GM08714 (cell line): ENCODE measurements around the gene LASP1.
"Not testable (repeated sequence)": the region's sequence is repeated elsewhere in the genome, so short reads cannot be mapped to it uniquely, and the experiment has no call there.

ENCODE experiments used
- H3K4me3 ChIP-seq: fragments of 200-500 bp; sonication (Bioruptor generic); 2 replicates; pipeline ENCODE4 v1.5.1; 2014; ENCODE audit warnings: mild to moderate bottlenecking, low read length, inconsistent platforms
- ZNF274 ChIP-seq: IDR thresholded peaks from 2 replicates; pipeline ENCODE4 v1.6.1; 2012; ENCODE audit warnings: mild to moderate bottlenecking, low read depth, low read length

Gene LASP1

DNA sequence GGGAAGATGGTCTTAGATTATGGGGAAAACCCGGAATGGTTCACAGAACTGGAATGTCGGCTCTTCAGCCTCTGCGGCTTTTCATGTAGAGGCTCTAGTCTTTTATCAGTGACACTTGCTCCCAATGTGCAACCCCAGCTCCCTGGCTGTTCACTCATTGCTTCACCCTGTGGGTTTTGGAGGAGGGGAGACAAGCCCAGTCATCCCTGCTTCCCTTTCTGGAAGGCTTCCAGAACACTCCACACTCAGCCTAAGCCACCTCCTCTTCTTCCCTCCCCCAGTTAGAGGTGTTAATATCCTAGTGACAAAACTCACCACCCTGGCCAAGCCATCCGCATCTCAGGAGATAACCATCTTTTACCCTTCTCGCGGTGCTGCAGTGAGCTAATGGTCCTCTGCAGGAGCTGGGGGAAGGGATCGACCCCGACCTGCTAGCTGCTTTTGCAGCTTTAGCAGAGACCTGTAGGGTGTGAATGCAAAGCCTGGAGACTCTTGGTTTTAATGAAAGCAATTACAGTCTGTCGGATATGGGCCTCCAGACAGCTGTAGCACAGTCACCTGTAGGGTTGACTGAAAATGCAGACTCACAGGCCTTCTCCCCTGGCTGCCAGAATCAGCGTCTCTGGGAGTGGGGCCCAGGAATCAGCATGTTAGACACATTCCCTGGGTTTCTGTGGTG, 31.3 kb downstream of the LASP1 start:
- H3K4me3 ChIP-seq, result no peak overlapping the region
- TF ChIP-seq ZNF274, result no peak

DNA sequence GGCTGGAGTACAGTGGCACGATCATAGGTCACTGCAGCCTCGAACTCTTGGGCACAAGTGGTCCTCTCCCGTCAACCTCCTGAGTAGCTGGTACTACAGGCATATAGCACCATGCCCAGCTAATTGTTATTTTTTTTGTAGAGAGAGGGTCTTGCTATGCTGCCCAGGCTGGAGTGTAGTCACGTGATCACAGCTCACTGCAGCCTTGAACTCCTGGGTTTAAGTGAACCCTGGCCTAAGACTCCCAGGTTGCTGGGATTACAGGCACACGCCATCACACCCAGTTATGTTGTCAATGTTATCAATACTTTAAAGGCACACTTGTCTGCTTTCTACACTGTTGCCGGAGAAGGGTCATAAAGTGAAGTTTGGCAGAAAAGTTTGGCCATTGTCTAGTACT, 33.5 kb downstream of the LASP1 start:
- no peak for TF ChIP-seq ZNF274
- H3K4me3 ChIP-seq, result no peak overlapping the region

DNA sequence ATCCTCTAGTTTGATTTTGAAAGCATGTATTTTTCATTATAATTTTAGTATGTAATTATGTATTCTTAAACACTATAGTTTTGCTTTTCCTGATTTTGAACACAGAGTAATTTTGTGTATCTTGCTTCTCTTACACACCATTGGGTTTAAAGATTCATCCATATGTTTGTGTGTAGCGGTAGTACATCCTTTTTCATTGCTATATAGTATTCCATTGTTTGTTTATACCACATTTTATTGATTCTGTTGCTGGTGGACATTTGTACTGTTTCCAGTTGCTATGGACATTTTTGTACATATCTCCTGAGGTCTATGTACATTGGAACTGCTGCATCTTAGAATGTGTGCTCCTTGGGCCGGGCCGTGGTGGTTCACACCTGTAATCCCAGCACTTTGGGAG, 35.0 kb downstream of the LASP1 start:
- H3K4me3 ChIP-seq, result no peak overlapping the region
- no peak for TF ChIP-seq ZNF274

- no peak overlapping the region for H3K4me3 ChIP-seq
- no peak for TF ChIP-seq ZNF274
Measured at GRCh38 chr17:38905375-38905774, 35.5 kb downstream of the LASP1 start.

DNA sequence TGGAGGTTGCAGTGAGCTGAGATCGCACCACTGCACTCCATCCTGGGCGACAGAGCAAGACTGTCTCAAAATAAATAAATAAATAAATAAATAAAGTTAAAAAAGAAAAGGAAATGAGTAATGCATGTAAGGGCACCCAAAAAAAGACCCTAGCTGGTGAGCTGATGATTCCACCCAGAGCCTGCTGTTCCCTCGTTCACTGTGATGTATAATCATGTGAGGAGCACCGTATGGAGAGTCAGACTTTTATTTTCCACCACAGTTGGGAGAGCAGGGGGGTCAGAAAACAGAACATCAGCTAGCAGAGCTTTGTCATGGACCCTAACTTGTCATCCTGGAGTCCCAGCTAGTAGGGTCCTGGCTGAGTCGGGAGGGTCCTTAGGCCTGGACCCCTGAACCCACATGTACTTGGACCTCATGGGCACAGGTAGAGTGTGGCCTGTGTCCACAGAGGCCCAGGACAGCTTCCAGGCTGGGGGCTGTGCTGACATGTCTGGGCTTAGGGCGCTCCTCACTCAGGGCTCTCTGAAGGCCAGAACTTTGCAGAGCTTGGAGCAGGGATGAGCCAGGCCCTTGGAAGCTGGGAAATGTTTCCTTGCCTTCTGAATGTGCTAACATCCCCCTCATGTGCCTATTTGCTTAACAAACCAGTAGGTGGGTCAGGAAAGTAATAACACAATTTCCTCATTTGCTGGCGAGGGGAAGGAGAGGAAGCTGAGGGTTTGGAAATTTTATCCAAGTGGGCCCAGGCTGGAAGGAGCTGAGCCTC, 36.8 kb downstream of the LASP1 start:
- no peak overlapping the region for H3K4me3 ChIP-seq
- no peak for TF ChIP-seq ZNF274

- TF ChIP-seq ZNF274, result no peak
- no peak overlapping the region for H3K4me3 ChIP-seq
Measured at GRCh38 chr17:38907930-38908675, 38.2 kb downstream of the LASP1 start.

DNA sequence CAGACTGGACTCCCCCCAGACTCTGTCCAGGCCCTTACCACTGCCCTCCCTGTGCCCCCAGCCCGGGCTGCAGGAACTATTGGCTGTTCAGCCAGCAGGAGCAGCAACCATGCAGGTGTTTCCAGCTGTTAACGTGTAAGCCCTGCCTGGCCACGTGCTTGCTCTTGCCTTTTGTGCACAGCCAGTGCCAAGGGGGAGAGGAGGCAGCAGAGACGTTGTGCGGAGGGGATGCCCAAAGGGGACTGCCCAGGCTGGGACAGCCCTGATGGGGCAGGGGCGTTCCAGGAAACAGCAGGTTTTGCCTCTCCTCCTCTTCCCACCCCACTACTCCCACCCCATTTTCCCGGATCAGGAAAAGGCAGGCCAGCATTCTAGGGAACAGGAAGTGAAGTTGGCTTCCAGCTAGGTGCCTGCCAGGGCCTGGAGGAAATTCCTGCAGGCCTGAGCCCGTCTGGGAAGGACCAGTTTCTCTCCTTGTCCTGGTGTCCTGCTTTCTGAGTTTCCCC, 38.9 kb downstream of the LASP1 start:
- no peak for TF ChIP-seq ZNF274
- H3K4me3 ChIP-seq, result no peak overlapping the region

DNA sequence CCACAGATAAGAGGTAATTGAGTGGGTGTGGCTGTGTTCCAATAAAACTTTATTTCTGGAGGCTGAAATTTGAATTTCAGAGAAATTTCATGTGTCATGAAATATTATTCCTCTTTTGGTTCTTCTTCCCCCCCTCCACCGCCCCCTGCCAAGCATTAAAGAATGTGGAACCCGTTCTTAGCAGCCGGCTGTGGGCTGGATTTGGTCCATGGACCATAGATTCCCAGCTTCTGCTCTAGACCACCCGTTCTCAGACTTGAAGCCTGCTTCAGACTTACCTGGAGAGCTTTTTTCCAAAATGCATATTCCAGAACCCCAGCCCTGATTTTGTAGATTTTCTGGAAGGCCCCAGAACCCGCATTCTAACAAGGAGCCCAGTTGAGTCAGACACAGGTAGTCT, 40.5 kb downstream of the LASP1 start:
- no peak for TF ChIP-seq ZNF274
- no peak overlapping the region for H3K4me3 ChIP-seq

DNA sequence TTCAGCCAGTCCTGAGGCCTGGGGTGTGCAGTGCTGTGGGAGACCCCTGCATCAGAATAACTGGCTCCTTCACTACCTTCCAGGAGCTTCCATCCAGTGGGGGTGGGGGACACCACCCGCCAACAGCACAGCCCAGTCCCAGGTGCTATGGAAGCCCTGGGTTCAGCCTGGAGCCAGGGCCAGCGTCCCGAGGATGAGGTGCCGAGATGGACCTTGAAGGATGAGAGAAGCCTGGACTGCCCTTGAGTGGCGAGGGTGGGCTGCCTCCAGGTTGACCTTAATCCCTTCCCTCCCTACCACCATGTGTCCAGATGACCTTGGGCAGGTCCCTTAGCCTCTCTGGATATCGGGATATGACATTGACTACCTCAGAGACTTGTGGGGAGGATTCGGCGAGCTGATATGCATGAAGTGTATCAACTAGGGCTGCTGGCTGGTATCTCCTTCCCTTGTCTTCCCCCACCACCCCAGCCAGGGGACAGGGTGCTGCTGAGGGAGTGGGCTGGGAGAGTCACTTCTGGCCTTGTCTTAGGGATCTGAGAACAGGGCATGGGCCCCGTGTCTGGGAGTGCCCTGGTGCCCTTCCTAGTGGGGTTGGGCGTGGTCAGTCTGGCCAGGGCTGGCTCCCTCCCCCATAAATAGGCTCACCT, 41.3 kb downstream of the LASP1 start:
- H3K4me3 ChIP-seq, result no peak overlapping the region
- TF ChIP-seq ZNF274, result no peak

- H3K4me3 ChIP-seq, result not testable (repeated sequence)
Measured at GRCh38 chr17:38911731-38912081, 41.8 kb downstream of the LASP1 start.

DNA sequence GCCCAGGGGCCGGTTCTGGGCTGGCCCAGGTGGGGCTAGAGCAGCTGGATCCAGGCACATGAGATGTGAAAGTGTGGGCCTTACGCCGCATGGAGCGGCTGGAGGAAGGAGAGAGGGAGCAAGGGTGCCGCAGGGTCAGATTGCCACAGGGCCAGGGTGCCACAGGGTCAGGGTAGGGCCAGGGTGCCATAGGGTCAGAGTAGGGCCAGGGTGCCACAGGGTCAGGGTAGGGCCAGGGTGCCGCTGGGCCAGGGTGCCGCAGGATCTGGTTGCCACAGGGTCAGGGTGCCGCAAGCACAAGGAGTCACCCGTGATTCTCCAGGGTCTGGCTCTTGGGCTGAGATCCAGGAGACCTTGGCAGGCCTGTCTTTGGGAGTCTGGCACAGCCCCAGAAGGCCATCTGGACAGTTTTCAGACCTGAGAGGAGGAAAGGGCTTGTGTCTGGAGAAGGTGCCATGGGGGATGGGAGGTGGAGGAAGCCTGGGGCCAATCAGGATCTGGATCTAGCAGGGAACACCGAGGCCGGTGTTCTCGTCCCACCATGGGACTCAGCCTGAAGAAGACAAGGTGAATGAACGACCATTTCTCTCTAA, 42.5 kb downstream of the LASP1 start:
- no peak for TF ChIP-seq ZNF274
- H3K4me3 ChIP-seq, result no peak overlapping the region

GRCh38 chr17:38914741-38915638, 45.1 kb downstream of the LASP1 start:
- H3K4me3 ChIP-seq, result no peak overlapping the region
- no peak for TF ChIP-seq ZNF274

GRCh38 chr17:38915639-38915995, 45.8 kb downstream of the LASP1 start:
- H3K4me3 ChIP-seq, result no peak overlapping the region
- no peak for TF ChIP-seq ZNF274
